GM21381 (cell line): Measurements from ENCODE around the gene L3MBTL4.
"Not testable (repeated sequence)": the region's sequence is repeated elsewhere in the genome, so short reads cannot be mapped to it uniquely, and the experiment has no call there.

Experiments
- ATAC-seq: cut with Tn5 transposase; IDR thresholded peaks from one replicate; pipeline ENCODE4 v1.9.1; 2021; ENCODE audit warnings: mild to moderate bottlenecking, moderate library complexity; ENCODE audit not compliant: unreplicated experiment

L3MBTL4 gene

GRCh38 chr18:6315517-6316331 lies 99.0 kb downstream of the L3MBTL4 start:
- no peak for ATAC-seq

- ATAC-seq: no peak
These were observed 101.3 kb downstream of the L3MBTL4 start for GRCh38 chr18:6313415-6313814.

DNA sequence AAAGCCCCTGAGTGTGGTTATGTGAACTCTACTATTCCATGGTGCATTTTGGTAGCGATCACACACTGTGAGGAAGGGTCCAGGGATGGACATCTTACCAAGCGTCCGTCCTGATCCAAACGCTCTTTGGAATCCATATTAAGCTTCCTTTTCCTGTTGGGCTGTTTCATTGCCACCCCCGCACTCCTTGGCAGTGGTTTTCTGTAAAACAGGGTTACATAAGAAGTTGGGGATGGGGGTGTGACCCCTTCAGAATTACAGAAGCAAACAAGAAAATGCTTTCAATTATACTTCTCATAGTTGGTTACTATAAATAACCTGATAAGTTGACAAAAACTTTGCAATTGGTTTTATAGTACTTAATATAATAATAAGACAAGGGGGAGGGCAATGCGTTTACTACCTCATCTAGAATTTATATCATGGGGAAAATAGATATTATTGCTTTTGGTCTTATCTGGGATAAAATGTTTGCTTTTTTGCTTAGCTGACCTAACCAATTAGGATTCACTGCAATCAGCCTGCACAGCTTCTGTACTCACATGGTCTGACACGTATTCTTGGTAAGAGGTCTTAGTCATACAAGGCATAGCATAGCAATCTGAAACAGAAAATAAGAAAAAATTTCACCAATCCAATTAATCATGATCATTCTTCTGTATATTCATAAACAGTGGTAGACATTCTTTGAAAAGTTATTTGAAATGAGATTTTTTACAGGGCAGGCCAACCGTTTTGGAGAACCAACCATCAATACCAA lies 103.1 kb downstream of the L3MBTL4 start:
- no peak for ATAC-seq

DNA sequence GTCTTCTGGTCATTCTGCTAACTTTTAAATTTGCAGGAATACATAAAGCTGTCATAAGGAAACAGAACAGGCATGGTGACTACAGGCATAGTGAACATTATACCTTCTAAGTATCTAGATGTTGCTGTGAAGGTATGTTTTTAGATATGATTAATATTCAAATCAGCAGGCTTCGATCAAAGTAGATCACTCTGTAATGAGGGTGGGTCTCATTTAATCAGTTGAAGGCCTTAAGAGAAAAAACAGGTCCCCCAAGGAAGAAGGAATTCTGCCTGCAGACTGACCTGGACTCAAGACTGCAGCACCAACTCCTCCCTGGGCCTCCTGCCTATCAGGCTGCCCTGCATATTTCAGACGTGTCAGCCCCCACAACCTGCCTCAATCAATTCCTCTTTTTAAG lies 104.0 kb downstream of the L3MBTL4 start:
- ATAC-seq: no peak

- ATAC-seq: no peak
These were observed 116.8 kb downstream of the L3MBTL4 start for GRCh38 chr18:6297875-6298274.

- no peak for ATAC-seq
These were observed 120.4 kb downstream of the L3MBTL4 start for GRCh38 chr18:6294148-6294784.

DNA sequence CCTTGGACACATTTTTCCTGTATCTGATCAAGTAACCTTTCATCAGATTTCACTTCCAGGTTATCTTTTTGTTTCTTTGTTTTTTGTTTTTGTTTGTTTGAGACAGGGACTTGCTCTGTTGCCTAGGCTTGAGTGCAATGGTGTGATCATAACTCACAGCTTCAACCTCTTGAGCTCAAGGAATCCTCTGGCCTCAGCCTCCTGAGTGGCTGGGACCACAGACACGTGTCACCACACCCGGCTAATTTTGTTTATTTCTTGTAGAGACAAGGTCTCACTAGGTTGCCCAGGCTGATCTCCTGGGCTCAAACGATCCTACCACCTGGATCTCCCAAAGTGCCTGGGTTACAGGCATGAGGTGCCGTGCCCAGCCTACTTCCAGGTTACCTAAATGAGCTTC lies 124.9 kb downstream of the L3MBTL4 start:
- ATAC-seq: no peak

- no peak for ATAC-seq
These were observed 128.1 kb downstream of the L3MBTL4 start for GRCh38 chr18:6286585-6286984.

- ATAC-seq: no peak
These were observed 129.9 kb downstream of the L3MBTL4 start for GRCh38 chr18:6284761-6285160.

GRCh38 chr18:6284300-6284699 lies 130.4 kb downstream of the L3MBTL4 start:
- no peak for ATAC-seq

DNA sequence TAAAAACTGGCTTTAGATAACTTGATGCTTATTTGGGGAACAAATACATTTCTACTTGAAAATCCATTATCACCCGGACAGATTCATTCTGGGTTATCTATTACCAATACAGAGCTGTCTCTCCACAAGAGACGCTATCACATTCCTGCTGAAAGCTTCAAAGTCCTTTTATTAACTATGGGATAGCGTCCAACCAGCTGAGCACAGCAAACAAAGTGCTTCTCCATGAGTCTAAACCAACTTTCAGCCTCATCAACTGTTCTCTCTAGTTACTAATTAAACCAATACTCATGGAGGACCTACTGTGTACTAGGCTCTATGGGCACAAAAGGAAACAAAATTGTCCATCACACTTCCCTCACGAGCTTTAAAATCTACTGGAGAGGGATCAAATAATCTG lies 132.8 kb downstream of the L3MBTL4 start:
- no peak for ATAC-seq

GRCh38 chr18:6280211-6280743 lies 134.4 kb downstream of the L3MBTL4 start:
- ATAC-seq: no peak

DNA sequence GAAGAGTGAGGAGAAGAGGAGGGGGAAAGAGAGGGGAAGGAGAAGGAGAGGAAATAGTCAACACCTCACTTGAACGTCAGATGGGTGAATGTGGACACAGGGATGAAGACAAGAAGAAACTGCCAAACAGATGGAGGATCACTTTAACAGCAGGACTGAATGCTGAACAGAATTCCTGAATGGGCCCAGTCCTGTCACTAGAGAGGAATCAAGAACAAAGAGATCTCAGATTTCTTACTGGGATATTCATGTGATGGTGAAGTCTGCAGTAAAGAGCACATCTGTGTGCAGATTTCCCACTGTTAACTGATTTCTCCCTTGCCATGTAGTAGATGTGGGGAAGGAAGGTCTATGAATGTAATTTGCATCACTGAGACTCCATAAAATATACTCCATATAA lies 135.4 kb downstream of the L3MBTL4 start:
- ATAC-seq: no peak

GRCh38 chr18:6273423-6273822 lies 141.3 kb downstream of the L3MBTL4 start:
- no peak for ATAC-seq

GRCh38 chr18:6272144-6272543 lies 142.6 kb downstream of the L3MBTL4 start:
- not testable (repeated sequence) for ATAC-seq

DNA sequence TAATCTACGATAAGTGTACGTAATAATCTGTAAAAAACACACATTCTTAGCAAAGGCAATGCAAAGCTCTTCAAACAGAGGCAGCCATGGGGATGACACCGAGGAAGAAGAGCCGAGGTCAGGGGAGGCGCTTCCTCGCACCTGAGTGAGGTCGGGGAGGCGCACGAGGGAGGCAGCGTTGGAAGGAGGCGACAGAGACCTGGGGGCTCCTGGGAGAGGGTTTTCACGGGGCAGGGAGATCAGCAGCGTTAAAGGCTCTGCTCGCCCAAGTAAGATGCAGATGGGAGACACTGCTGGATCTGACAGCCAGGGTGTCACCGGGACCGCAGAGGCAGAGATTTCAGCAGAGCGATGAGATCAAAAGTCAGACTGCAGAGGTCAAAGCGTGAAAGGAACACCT lies 143.1 kb downstream of the L3MBTL4 start:
- no peak for ATAC-seq

DNA sequence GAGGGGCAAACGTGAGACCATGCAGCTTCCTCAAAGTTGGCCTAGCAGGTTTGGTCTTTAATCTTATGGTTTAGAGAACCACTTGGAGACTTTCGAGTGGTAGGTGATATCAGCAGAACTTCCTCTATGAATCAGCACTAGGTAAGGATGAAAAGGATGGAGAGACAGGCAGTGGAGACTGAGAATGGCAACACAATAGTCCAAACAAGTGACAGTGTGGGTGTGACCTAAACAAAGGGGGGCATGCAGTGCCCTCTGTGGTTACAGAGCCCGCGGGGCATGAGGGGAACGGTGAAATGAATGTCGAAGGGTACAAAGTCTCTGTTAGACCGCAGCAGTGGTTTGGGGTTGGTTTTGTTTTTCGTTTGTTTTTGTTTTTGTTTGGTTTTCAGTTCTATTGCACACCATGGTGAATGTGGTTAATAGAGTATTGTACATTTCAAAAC lies 143.9 kb downstream of the L3MBTL4 start:
- peak; percentile 92 for ATAC-seq

DNA sequence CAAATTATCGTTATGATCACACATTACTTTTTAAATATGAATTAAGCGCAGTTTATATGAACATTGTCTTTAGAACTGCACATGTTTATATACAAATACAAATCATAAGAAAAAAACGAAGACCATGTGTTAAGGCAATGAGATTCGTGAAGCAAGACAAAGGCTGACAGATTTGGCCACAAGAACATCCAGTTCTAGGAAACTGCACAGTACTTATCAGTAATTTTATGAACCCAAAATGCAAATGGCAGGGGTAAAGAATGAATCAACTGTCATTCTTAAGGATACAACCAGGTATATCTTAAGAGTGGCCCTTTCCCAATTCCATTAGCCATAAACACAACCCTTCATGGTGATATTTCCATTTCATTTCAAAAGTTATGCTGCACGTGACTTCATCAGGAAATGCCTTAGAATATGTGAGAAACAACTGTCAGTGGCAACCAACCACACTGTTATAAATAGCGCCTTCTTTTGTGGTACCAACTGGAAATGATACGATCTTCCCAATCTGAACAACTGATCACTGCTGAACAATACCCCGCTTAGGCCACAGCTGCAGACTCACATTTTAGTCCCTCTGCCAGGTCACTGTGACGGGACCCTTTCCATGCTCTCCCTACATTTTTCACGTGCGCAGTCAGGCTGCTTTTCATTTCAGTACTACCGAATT lies 144.9 kb downstream of the L3MBTL4 start:
- ATAC-seq: no peak

DNA sequence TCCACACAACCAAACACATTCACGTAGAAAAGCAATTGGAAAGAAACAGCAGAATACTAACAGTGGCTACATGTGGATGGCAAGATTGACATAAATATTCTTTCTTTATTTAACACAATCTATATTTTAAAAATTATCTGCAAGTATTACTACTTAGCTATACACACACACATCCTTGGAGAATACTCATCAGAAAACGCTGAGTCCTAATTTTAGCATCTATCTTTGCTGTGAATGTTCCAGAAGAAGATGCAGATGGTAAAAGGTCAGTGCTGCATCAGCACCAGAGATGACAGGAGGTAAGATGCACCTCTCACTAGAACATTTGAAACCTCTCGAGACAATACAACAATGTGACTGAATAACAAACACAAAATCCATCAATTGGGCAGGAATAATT lies 148.5 kb downstream of the L3MBTL4 start:
- no peak for ATAC-seq

- ATAC-seq: no peak
These were observed 152.8 kb downstream of the L3MBTL4 start for GRCh38 chr18:6261938-6262337.

DNA sequence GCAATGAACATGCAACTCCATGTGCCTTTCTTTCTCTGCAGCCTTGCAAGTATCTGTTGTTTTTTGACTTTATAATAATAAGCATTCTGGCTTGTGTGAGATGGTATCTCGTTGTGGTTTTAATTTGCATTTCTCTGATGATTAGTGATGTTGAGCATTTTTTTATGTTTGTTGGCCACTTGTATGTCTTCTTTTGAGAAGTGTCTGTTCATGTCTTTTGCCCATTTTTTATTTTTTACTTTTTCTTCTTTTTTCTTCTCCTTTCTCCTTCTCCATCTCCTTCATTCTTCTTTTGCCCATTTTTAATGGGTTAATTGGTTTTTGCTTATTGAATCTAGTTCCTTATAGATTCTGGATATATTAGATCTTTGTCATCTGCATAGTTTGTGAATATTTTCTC lies 155.4 kb downstream of the L3MBTL4 start:
- not testable (repeated sequence) for ATAC-seq
